Left hindlimb (tissue), 1 donor: Measurements from ENCODE around the gene GCC2.
A peak's percentile ranks its signal among the peaks of the same experiment; 100 is the strongest.
"Not testable (repeated sequence)": the region's sequence is repeated elsewhere in the genome, so short reads cannot be mapped to it uniquely, and the experiment has no call there.

ENCODE experiments used
- DNase-seq: peaks from one replicate; pipeline ENCODE4 v3.0.0-alpha.2; 2018

The GCC2 gene

DNA sequence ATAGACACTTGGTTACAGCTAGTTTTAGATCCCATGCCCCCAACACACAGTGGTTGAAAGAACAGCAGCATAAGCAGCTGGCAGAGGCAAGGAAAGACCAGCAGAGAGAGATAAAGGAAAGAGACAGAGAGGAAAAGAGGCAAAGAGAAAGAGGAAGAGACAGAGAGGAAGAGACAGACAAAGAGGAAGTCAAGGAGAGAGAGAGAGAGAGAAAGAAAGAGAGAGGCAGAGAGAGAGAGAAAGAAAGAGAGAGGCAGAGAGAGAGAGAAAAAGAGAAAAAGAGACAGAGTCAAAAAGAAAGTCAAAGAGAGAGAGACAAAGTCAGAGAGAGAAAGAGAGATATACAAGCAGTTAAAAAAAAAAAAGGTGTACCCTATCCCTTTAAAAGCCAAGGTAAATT, 76.3 kb downstream of the GCC2 start:
- DNase-seq: not testable (repeated sequence)

DNA sequence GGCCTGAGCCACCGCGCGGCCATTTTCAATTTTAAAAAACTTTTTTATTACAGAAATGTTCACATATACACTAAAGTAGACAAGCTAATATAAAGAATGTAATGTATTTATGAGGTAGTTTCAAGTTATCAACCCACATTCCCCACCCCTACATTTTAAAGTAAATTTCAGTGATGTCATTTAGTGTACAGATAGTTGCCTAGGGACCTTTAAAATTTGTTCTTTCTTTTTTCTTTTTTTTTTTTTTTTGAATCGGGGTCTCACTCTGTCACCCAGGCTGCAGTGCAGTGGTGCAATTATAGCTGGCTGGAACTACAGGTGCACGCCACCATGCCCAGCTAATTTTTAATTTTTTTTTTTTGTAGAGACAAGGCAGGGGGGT, 82.7 kb downstream of the GCC2 start:
- no peak for DNase-seq

DNA sequence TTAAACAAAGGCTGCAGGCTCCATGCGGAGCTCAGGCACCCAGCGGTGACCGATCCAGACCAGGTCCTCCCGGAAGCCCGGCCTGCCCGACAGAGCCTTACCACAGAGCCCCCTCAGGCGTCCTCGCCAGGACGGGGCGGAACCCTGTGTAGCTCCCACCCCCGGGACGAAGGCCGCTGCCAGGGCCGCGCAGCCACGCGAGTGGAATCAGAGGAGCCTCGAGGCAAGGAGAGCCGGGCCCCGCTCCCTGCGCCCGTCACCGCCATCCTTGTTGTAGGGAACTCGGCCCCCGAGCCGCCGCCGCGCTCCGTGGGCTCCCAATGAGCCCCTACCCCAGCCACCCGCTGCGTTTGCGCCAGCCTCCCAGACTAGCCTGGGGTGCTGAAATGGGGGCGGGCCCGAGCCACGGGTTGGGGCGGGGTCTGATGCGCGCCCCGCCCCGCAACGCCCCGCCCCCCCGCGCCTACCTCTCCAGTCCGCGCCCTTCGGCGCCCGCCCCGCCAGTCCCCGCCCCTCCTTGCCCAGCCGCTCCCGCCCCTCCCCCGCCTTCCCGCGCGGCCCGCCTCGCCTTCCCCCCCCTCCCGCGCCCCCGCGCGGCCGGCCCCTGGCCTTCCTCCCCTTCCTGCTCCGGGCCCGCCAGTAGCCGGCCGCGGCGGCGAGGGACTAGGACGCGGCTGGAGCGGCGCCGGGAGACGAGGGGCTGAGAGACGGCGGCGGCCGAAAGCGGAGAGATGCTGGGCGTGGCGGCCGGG, 85.0 kb downstream of the GCC2 start, which contains the start of gene LIMS1:
LIMS1 (plus strand) TSS at position 639 of the 752 bp plus-strand sequence; CDS start at position 732, 93 bp downstream.
- peak; percentile 96 for DNase-seq

DNA sequence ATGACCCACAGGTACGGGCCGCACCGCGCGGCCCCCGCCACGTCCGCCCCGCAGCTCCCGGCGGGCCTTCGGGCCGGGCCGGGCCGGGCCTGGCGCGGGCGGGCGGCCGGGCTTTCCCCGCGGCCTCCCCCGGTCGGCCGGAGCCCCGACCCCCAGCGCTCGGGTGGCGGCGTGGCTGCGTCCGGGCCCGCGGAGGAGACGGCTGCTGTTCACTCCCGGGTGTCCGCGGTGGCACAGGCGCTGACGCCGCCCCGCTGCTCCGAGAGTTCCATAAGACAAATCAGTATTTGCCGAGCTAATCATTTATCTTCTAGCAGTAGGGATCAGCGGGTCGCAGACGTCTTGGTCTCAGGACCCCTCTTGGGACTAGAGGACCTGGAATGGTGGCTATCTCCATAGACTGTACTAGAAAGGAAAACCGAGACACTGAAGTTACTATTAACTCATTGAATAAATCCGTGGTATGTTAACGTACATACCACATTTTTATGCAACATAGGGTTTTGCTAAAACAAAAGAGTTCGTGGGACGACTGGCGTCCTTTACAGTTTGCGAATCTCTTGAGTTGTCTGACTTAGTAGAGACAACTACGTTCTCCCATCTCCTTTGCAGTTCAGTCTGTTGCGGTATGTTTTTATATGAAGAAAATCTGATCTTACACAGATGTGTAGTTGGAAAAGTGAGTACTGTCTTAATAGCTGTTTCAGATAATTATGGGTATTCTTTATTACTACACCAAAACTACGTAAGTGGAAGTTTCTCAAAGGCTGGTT, 85.8 kb downstream of the GCC2 start:
- DNase-seq: peak; percentile 70

DNA sequence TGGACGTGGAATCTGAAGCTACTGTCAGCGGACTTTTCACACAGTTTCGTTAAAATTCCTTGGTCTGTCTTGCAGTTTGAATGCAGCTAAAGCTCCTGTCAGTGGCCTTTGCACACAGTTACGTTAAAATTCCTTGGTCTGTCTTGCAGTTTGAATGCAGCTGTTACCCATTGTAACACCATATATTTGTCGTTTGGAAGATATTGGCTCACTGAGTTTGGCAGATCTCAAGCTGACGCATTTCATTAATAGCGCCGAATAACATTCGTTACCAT, 86.3 kb downstream of the GCC2 start:
- DNase-seq: no peak

DNA sequence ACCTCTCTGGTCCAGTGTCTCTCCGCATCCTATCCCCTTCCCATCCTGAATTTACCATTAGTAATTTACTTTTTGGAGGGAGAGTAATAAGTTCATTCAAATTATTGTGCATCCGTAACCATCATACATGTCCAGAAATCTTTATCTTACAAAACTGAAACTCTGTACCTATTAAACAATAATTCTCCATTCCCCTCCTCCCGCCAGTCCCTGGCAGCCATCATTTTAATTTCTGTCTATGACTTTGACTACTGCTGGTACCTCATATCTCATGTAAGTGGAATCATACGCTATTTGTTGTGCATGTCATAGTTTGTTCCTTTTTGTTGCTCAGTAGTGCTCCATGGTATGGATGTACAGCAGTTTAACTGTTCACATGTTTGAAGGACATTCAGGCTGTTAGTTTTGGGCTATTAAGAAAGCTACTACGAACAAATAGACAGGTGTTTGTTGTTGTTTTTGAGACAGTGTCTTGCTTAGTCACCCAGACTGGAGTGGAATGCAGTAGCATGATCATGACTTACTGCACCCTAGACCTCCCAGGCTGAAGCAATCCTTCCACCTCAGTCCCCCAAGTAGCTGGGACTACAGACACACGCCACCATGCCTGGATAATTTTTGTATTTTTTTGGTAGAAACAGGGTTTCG, 87.3 kb downstream of the GCC2 start:
- no peak for DNase-seq

DNA sequence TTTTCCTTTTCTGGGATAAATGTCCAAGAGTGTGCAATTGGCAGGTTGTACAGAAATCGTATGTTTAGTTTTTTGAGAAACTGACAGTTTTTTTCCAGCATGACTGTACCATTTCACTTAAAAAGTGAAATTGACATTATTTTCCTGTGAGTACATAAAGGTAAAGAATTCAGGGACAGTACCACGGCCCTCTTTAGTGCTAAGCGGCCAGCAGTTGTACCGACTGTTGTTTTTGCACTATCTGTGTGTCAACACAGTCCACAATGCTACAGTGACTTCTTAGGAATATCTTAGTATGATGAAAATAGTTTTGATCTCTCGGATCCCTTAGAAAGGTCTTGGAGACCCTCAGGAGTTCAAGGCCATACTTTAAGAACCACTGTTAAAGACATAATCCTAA, 87.9 kb downstream of the GCC2 start:
- no peak for DNase-seq

DNA sequence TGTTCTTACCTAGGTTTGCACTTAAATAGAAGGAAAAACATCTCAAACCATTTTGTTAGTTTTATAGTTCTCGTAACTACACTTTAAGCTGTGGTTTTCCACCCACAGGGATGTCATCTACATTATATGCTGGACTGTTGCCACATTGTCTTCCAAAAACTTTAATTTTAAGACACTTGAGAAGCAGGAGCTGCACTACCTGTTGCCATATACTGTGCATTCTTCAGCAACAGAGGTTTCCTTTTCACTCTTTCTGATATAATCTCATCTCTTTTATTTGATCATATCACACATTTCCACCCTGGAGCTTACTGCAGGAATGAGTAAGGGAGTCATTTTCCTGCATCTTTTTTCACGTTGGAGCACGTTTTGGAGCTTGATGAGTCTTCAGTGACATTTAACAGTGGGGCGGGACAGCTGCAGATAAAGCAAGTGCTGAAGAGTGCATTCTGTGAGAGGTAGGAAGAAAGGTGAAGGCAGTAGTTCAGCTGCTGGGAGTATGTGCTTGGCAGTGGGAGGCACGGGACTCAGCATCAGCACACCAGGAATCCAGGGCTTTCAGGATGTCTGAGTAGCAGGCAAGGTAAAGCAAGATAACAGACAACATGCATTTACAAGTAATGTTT, 89.1 kb downstream of the GCC2 start:
- no peak for DNase-seq

DNA sequence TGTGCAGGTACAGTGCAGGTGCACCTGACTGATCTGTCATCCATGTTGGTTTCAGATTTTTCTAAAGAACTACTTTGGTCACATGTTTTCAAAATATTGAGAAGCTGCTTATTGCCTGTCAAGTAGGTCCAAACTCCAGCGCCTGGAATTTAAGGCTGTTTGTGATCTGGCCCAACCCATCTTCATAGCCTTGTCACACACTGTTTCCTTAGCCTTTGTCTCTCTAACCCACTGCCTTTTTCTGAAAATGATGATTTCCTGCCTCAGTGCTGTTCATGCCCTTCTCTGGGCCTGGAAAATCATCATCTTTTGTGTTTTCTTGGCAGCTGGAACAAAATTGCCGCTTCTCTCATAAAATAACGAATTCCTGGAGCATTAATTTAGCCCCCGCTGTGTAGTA, 92.4 kb downstream of the GCC2 start:
- no peak for DNase-seq

DNA sequence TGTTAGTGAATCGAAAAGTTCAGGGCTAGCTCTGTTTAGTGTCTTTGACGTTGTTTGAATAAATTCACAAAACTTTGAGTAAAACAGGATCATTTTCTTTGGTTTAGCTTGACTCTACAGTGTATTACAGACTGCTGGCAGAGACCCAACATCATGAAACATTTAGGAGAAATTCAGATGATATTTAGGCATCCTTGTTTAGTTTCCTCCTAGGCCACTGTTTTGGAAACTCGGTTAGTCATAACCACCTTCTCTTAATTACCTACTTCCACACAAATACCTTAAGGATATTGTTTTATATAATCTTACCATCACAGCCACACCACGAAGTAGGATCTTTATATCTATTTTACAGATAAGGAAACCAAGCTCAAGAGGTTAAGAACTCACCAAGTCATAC, 93.1 kb downstream of the GCC2 start:
- DNase-seq: no peak

DNA sequence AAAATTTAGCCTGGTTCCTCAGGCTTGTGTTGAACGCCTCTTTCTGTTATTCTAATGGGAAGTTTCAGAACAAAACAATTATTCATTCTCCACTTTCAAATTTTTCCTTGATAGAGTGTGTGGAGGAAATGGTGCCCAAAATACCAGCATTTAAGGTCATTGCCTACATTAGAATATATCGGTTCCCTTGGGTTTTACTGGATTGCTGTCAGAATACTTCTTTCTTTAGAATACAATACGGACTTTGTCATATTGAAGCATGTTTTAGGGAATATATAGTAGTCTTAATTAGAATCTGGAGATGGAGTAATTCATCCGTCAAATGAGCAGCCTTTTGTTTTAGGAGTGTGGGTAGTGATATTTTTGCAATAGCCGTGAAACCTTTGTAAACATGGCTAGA, 98.6 kb downstream of the GCC2 start:
- DNase-seq: no peak

DNA sequence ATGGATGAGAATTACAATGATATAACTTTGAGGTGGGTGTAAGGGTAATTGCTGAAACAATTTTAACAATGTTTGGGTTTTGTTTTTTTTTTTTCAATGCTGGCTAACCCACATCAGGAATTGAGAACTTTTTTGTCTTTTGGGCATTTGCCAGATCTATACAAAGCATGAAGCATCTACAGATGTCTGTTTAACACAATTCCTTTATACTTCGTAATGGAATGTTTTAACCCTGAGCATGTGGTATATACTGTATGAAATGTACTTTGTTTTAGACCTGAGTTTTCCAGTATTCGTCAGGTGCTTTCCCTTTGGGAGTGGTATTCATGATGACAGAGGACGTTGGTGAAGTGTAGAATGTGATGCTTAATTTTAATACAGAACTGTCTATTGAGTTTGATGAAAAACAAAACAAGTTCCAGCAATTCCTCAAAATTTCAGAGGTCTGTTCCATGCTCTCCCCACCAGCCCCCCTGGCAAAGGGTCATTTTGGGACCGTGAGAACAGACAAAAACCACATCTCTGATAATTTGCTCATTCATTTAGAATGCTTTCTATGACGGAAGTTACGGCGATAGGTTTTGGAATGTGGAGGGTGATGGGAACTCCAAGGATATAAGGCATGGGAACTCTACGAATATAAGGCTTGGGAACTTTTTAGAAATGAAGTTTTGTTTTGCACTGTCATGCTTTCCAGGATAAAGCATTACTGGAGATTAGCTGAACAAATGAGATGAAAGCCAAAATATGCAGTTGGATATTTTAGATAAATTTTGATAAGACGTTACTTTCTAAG, 99.4 kb downstream of the GCC2 start:
- DNase-seq: no peak

DNA sequence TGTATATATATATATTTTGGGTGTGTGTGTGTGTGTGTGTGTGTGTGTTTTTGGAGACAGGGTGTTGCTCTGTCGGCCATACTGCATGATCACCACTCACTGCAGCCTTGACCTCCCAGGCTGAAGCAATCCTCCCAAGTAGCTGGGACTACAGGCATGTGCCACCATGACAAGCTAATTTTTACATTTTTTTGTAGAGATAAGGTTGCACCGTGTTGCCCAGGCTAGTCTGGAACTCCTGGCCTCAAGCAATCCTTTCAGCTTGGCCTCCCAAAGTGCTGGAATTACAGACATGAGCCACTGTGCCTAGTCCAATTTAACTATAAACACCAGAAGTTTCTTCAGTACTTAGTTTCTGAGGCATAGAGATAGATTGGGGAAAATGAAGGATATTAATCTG, 103.6 kb downstream of the GCC2 start:
- DNase-seq: no peak

DNA sequence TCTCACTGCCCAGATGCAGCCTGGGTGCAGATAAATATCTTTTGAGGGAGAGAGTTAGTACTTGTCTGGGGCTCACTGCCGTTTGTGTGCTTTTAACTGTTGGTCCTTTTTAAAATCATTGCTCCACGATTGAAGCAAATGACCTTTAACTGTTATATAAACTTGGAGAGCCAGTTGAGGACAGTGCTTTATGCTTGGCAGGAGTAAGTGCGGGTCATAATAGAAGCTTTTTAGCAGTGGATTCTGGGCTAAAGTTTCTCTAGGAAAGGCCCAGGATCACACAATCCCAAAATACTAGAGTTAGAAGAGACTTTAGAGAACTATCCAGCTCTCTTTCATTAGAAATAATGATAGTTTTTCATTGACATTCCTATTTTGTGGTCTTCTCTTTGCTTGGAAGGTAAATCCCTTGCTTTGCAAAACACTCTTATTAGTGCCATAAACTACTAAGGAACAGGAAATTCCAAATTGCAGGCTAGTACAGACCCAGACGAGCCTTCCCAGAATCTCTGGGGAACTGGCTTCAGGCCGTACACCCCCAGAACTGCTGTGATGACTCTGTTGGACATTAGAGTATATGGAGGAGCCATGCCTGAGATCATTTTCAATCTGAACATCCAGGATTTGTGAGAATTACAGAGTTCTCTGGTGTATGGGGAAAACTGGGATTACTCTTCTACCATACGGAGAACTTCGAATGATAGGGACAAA, 104.4 kb downstream of the GCC2 start:
- DNase-seq: peak; percentile 48

DNA sequence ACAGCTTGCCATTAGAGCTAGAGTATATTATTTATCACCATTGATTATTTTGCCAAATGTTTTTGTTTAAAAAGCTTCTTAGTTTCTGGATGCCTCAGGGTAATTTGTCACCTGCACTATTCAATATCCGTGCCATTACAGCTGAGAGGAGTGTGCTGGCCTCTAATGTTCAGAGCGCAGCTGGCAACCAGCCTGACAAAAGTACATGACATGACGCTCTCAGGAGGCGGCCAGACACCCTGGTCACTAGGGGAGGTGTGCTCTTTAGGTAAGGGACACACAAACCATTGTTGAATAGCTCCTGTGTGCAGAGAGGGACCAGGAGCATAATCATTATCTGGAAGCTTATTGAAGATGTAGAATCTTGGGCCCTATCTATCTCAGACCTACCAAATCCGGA, 105.5 kb downstream of the GCC2 start:
- DNase-seq: no peak

DNA sequence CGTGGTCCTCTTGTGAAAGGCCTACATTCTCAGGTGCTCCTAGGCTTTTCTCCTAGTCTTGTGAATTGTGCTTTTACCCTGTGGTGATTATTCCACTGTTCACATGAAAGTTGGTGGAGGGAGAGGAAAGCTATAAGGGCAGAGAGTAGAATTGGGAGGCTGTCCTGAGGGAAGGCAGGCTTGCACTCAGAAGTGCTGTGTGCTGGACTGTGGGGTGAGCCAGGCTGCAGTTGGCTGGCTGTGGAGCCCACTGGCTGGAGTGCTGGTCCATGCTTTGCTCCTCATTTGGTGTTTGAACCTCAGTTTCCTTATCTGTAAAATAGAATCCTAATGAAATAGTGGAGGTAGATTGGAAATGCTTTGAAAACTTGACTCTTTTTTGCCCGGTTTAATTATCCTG, 106.6 kb downstream of the GCC2 start:
- no peak for DNase-seq

DNA sequence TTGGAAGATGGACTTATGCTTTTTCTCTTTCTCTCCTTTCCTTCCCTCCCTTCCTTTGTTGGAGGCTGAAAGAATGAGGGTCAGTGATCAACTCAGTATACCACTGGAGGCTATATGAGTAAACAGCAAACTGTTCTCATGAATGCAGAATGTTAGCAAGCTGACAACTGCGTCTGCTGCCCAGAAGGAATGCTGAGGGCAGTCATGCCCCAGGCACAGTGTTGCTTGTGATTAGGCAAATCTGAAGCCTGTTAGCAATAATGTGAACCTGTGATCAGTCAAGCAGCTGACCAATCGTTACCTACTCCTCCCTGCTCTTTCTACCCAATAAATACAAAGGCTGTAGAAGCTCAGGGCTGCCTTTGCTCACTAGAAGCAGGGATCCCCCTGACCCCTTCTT, 107.6 kb downstream of the GCC2 start:
- not testable (repeated sequence) for DNase-seq
